Umbilical cord (tissue), 2 donors: ENCODE data around the gene PTX3. TPM values are rescaled to one million over a fixed set of nuclear protein-coding genes. Genes with fewer than 3 reads are reported as not detected.
A peak's percentile ranks its signal among the peaks of the same experiment; 100 is the strongest.

Source experiments
- DNase-seq: peaks from one replicate; pipeline ENCODE4 v3.0.0-alpha.2; 2015; ENCODE audit warnings: low spot score
- total RNA-seq: library from RNA; depleted of rRNA; stranded (reverse); fragments of >200 nt; gene quantifications from one replicate; pipeline ENCODE4 v1.2.3, GENCODE V29; 2014; ENCODE audit warnings: low replicate concordance; ENCODE audit not compliant: insufficient read depth

The PTX3 gene
- 33.0 TPM for total RNA-seq

- peak; percentile 71 for DNase-seq
Measured at GRCh38 chr3:157436583-157437291, at the start of gene PTX3. Gene PTX3, plus strand, starts transcription at chr3:157436850. Its CDS starts 84 bp downstream, at chr3:157436934.

- DNase-seq: peak; percentile 41
Measured at GRCh38 chr3:157387708-157388435, 48.8 kb upstream of the PTX3 start.

- DNase-seq: no peak
Measured at GRCh38 chr3:157388976-157389375, 47.7 kb upstream of the PTX3 start.

GRCh38 chr3:157390713-157391515, 45.7 kb upstream of the PTX3 start:
- no peak for DNase-seq

GRCh38 chr3:157392104-157392503, 44.5 kb upstream of the PTX3 start:
- no peak for DNase-seq

GRCh38 chr3:157393113-157393512, 43.5 kb upstream of the PTX3 start:
- no peak for DNase-seq

GRCh38 chr3:157394411-157394810, 42.2 kb upstream of the PTX3 start:
- no peak for DNase-seq

- no peak for DNase-seq
Measured at GRCh38 chr3:157398598-157398997, 38.1 kb upstream of the PTX3 start.

GRCh38 chr3:157404381-157404780, 32.3 kb upstream of the PTX3 start:
- no peak for DNase-seq

- DNase-seq: no peak
Measured at GRCh38 chr3:157405457-157405856, 31.2 kb upstream of the PTX3 start.

GRCh38 chr3:157406394-157406793, 30.3 kb upstream of the PTX3 start:
- no peak for DNase-seq

GRCh38 chr3:157407769-157408168, 28.9 kb upstream of the PTX3 start:
- no peak for DNase-seq

- no peak for DNase-seq
Measured at GRCh38 chr3:157408499-157409149, 28.0 kb upstream of the PTX3 start.

- DNase-seq: no peak
Measured at GRCh38 chr3:157409516-157409915, 27.1 kb upstream of the PTX3 start.

GRCh38 chr3:157410945-157411344, 25.7 kb upstream of the PTX3 start:
- no peak for DNase-seq

- no peak for DNase-seq
Measured at GRCh38 chr3:157412323-157412855, 24.3 kb upstream of the PTX3 start.

GRCh38 chr3:157414861-157415260, 21.8 kb upstream of the PTX3 start:
- no peak for DNase-seq

- DNase-seq: no peak
Measured at GRCh38 chr3:157416347-157417087, 20.1 kb upstream of the PTX3 start.

GRCh38 chr3:157417247-157417646, 19.4 kb upstream of the PTX3 start:
- DNase-seq: no peak

GRCh38 chr3:157418104-157418503, 18.5 kb upstream of the PTX3 start:
- no peak for DNase-seq
